HG03103 (cell line): ENCODE measurements around the gene PPFIBP2.

Experiments used
- ATAC-seq: cut with Tn5 transposase; IDR thresholded peaks from one replicate; pipeline ENCODE4 v1.9.1; 2021; ENCODE audit warnings: low read depth; ENCODE audit not compliant: unreplicated experiment

The PPFIBP2 gene

GRCh38 chr11:7574491-7575130 lies 60.8 kb downstream of the PPFIBP2 start:
- no peak for ATAC-seq

GRCh38 chr11:7575841-7576725 lies 62.3 kb downstream of the PPFIBP2 start:
- no peak for ATAC-seq

- no peak for ATAC-seq
These were observed 63.0 kb downstream of the PPFIBP2 start for GRCh38 chr11:7576726-7577290.

- ATAC-seq, result no peak
These were observed 63.7 kb downstream of the PPFIBP2 start for GRCh38 chr11:7577291-7578190.

GRCh38 chr11:7578276-7578955 lies 64.6 kb downstream of the PPFIBP2 start:
- no peak for ATAC-seq

- no peak for ATAC-seq
These were observed 65.6 kb downstream of the PPFIBP2 start for GRCh38 chr11:7579361-7579791.

- ATAC-seq, result no peak
These were observed 67.3 kb downstream of the PPFIBP2 start for GRCh38 chr11:7581021-7581590.

- no peak for ATAC-seq
These were observed 68.7 kb downstream of the PPFIBP2 start for GRCh38 chr11:7582338-7582985.

- ATAC-seq, result no peak
These were observed 69.4 kb downstream of the PPFIBP2 start for GRCh38 chr11:7583248-7583647.

- ATAC-seq, result no peak
These were observed 71.1 kb downstream of the PPFIBP2 start for GRCh38 chr11:7584910-7585309.

GRCh38 chr11:7585816-7586215 lies 72.0 kb downstream of the PPFIBP2 start:
- ATAC-seq, result no peak

- no peak for ATAC-seq
These were observed 72.6 kb downstream of the PPFIBP2 start for GRCh38 chr11:7586376-7586775.

GRCh38 chr11:7587712-7588111 lies 73.9 kb downstream of the PPFIBP2 start:
- no peak for ATAC-seq

- no peak for ATAC-seq
These were observed 76.1 kb downstream of the PPFIBP2 start for GRCh38 chr11:7589861-7590260.

- no peak for ATAC-seq
These were observed 76.7 kb downstream of the PPFIBP2 start for GRCh38 chr11:7590529-7590928.

GRCh38 chr11:7591107-7591894 lies 77.5 kb downstream of the PPFIBP2 start:
- ATAC-seq, result no peak

GRCh38 chr11:7591987-7592386 lies 78.2 kb downstream of the PPFIBP2 start:
- ATAC-seq, result no peak

GRCh38 chr11:7592711-7593110 lies 78.9 kb downstream of the PPFIBP2 start:
- no peak for ATAC-seq
